ENCODE data around the gene LAD1.

GRCh38 chr1:201394591-201394990 is 4.5 kb downstream of the LAD1 start:
- TF ChIP-seq, protein P1, sequence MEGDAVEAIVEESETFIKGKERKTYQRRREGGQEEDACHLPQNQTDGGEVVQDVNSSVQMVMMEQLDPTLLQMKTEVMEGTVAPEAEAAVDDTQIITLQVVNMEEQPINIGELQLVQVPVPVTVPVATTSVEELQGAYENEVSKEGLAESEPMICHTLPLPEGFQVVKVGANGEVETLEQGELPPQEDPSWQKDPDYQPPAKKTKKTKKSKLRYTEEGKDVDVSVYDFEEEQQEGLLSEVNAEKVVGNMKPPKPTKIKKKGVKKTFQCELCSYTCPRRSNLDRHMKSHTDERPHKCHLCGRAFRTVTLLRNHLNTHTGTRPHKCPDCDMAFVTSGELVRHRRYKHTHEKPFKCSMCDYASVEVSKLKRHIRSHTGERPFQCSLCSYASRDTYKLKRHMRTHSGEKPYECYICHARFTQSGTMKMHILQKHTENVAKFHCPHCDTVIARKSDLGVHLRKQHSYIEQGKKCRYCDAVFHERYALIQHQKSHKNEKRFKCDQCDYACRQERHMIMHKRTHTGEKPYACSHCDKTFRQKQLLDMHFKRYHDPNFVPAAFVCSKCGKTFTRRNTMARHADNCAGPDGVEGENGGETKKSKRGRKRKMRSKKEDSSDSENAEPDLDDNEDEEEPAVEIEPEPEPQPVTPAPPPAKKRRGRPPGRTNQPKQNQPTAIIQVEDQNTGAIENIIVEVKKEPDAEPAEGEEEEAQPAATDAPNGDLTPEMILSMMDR (IDR thresholded peaks at IDR 0.05; ENCODE audit: low read depth, low read length, poor library complexity, severe bottlenecking) = no peak
- no peak for TF ChIP-seq EZH2phosphoT487 (IDR thresholded peaks at IDR 0.05; ENCODE audit: borderline replicate concordance, low read length)

Data from DOHH2 (cell line).